ENCODE results near the gene GPR55.
"Not testable (repeated sequence)": the region's sequence is repeated elsewhere in the genome, so short reads cannot be mapped to it uniquely, and the experiment has no call there.

GPR55 gene

DNA sequence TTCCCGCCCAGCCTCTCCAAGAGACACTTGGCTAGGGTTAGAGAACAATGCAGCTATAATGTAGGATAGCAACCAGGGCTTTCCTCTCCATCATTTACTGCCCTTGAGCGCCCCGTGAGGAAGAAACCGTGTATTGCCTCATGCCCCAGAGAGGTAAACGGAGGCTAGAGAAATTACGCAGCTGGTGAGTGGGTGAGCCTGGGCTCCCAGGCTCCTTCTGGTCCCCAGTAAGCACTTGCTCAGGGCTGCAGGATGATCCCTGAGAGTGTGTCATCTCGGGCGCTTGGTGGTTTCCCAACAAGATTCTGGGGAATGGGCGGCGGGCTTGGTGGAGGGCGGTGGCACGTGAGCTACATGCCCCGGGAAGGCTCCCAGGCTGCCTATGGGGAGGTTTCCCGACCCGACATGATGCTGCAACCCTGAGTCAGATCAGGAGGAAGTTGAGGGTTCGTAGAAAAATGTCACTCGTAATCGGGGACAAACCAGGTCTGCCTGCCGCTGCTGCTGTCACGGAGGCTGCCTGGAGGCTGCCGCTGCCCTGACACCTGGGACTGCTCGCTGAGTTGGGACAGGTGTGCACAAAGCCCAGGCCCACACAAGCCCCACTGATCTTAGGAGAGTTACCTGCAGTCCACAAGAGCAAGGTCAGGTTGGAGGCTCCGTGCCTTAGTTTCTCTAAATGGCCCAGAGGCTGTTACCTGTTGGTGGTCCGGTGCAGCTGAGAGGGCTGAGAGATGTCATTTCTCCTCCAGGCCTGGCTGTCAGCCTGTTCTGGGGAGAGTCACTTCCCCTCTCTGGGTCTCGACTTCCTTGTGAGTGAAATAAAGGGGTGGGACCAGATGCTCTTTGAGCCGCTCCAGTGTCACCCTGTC lies at the start of gene GPR55:
TSS of gene GPR55 (minus strand) at position 773 of the 872 bp plus-strand sequence. CDS start 14,280 bp downstream, outside the sequence.
- Mint-ChIP-seq H3K9me3 (no peaks in the 10 kb centered on the region), H3K36me3 (ENCODE audit: low read depth) (no peaks in the 10 kb centered on the region), H3K27me3 (ENCODE audit: low read depth) (peaks cover 42% of the 10 kb centered on the region), H3K4me1 (ENCODE audit: low read depth) (peaks cover 29% of the 10 kb centered on the region), H3K4me3 (peak within 1 kb of the TSS; percentile 67), H3K27ac (peak within 1 kb of the TSS; percentile 71)

DNA sequence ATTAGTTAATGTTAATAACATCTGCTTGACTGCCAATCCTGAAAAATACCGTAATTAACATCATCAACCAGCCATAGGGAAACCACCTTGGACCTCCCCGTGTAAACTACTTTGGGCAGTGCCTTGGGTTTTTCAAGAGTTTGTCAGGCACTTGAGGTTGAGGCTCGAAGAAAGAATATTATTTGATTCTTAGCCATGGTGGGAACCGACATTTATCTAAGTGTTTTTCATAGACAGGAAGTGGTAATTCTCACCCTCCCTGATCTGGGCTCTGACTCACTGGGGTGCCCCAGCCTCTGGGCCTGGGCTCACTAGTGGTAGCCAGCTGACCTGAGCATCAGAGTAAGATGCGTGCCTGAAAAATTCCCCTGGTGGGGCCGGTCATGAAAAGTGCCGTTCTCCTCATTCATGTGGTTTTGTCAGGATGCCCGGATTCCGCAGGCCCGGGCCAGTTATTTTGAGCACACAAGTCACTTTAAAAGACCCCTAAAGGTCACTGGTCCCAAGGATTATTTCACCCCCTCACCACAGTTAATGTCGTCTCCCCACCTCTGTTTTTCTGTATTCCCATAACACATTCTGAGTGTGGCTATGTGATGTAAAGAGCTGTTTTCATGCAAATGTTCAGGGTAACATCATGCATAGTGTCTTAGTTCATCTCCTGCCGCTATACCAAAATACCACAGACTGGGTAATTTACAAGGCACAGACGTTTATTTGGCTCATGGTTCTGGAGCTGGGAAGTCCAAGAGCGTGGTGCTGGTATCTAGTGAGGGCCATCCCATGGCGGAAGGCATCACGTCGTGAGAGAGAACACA lies 49.3 kb upstream of the GPR55 start:
- H3K4me3 Mint-ChIP-seq = no peak overlapping the region
- H3K36me3 Mint-ChIP-seq (ENCODE audit: low read depth) = no peaks in the 10 kb centered on the region
- H3K4me1 Mint-ChIP-seq (ENCODE audit: low read depth) = peaks cover 17% of the 10 kb centered on the region
- H3K27me3 Mint-ChIP-seq (ENCODE audit: low read depth) = peaks cover 54% of the 10 kb centered on the region
- no peaks in the 10 kb centered on the region for H3K9me3 Mint-ChIP-seq
- peak overlapping the region; percentile 37 for H3K27ac Mint-ChIP-seq

DNA sequence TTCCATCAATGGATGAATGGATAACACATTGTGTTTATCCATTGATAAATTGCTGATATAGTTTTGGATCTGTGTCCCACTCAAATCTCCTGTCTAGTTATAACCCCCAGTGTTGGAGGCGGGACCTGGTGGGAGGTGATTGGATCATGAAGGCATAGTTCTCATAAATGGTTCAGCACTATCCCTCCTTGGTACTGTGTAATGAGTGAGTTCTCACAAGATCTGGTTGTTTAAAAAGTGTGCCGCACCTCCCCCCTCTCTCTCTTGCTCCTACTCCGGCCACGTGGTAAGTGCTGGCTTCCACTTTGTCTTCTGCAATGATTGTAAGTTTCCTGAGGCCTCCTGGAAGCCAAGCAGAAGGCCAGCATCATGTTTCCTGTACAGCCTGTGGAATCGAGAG lies 47.0 kb upstream of the GPR55 start:
- peaks cover 17% of the 10 kb centered on the region for H3K4me1 Mint-ChIP-seq (ENCODE audit: low read depth)
- H3K9me3 Mint-ChIP-seq = no peaks in the 10 kb centered on the region
- H3K4me3 Mint-ChIP-seq = no peak overlapping the region
- H3K27me3 Mint-ChIP-seq (ENCODE audit: low read depth) = peaks cover 51% of the 10 kb centered on the region
- H3K27ac Mint-ChIP-seq = no peak overlapping the region
- no peaks in the 10 kb centered on the region for H3K36me3 Mint-ChIP-seq (ENCODE audit: low read depth)

- Mint-ChIP-seq H3K27me3 (ENCODE audit: low read depth) (peaks cover 48% of the 10 kb centered on the region), H3K36me3 (ENCODE audit: low read depth) (no peaks in the 10 kb centered on the region), H3K9me3 (no peaks in the 10 kb centered on the region), H3K4me1 (ENCODE audit: low read depth) (peaks cover 12% of the 10 kb centered on the region), H3K27ac (no peak overlapping the region), H3K4me3 (no peak overlapping the region)
Measured at GRCh38 chr2:230969659-230970015, 44.6 kb upstream of the GPR55 start.

DNA sequence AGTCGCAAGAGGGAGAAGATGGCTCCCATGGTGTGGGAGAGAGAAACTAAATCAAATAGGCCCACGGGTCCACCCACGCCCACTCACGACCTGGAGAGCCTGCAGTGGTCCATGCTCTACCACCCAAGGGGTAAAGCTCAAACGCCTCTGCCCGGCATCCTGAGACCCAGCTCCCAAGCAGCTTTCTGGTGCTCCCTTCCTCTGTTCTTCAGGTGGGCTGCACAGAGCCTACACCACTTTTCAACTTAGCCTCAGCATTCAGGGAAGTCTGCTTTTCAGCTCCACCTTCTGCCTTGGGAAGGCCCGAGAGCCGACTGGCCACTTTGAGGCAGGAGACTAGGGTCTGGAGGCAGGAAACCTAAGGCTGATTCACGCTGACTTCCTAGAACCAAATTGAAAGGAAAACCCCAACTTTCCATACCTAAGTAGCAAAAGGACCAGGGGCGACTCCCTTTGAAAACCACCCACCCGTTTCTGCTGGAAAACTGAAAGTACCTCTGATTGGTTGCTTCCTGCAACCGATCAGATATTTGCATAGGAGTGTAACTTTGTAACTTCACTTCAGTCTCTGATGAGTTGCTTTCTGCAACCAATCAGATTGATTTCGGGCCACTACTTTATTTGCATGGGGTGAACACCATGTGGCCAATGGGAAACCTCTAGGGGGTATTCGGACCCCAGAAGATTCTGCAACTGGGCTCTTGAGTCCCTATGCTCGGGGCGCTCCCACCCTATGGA lies 44.0 kb upstream of the GPR55 start:
- peaks cover 7% of the 10 kb centered on the region for H3K4me1 Mint-ChIP-seq (ENCODE audit: low read depth)
- no peak overlapping the region for H3K27ac Mint-ChIP-seq
- H3K9me3 Mint-ChIP-seq = no peaks in the 10 kb centered on the region
- H3K27me3 Mint-ChIP-seq (ENCODE audit: low read depth) = peaks cover 44% of the 10 kb centered on the region
- no peaks in the 10 kb centered on the region for H3K36me3 Mint-ChIP-seq (ENCODE audit: low read depth)
- no peak overlapping the region for H3K4me3 Mint-ChIP-seq

- not testable (repeated sequence) for H3K4me1 Mint-ChIP-seq (ENCODE audit: low read depth); H3K27ac Mint-ChIP-seq; H3K36me3 Mint-ChIP-seq (ENCODE audit: low read depth); H3K4me3 Mint-ChIP-seq; H3K9me3 Mint-ChIP-seq
- H3K27me3 Mint-ChIP-seq (ENCODE audit: low read depth) = peaks cover 41% of the 10 kb centered on the region
Measured at GRCh38 chr2:230968314-230968713, 43.3 kb upstream of the GPR55 start.

DNA sequence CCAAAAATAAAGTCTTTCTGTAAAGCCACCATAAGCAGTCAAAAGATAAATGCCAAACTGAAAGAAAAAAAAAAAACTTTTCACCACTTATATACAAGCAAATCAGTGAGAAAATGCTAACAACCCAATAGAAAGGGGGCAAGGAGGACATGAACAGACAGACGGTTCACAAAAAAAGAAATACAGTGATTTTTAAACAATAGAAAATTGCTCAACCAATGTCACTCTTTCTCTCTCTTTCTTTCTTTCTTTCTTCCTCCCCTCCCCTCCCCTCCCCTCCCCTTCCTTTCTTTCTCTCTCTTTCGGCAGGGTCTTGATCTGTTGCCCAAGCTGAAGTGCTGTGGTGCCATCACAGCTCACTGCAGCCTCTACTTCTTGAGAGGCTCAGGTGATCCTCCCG lies 42.1 kb upstream of the GPR55 start:
- no peaks in the 10 kb centered on the region for H3K9me3 Mint-ChIP-seq
- peaks cover 3% of the 10 kb centered on the region for H3K4me1 Mint-ChIP-seq (ENCODE audit: low read depth)
- no peak overlapping the region for H3K27ac Mint-ChIP-seq
- H3K36me3 Mint-ChIP-seq (ENCODE audit: low read depth) = no peaks in the 10 kb centered on the region
- H3K4me3 Mint-ChIP-seq = no peak overlapping the region
- peaks cover 49% of the 10 kb centered on the region for H3K27me3 Mint-ChIP-seq (ENCODE audit: low read depth)

- H3K27me3 Mint-ChIP-seq (ENCODE audit: low read depth) = peaks cover 67% of the 10 kb centered on the region
- H3K27ac Mint-ChIP-seq = no peak overlapping the region
- H3K36me3 Mint-ChIP-seq (ENCODE audit: low read depth) = no peaks in the 10 kb centered on the region
- H3K4me1 Mint-ChIP-seq (ENCODE audit: low read depth) = no peaks in the 10 kb centered on the region
- H3K4me3 Mint-ChIP-seq = no peak overlapping the region
- no peaks in the 10 kb centered on the region for H3K9me3 Mint-ChIP-seq
Measured at GRCh38 chr2:230964136-230964730, 39.2 kb upstream of the GPR55 start.

- Mint-ChIP-seq H3K36me3 (ENCODE audit: low read depth) (peaks cover 2% of the 10 kb centered on the region), H3K27ac (no peak overlapping the region), H3K4me1 (ENCODE audit: low read depth) (peaks cover 14% of the 10 kb centered on the region), H3K4me3 (no peak overlapping the region), H3K9me3 (no peaks in the 10 kb centered on the region), H3K27me3 (ENCODE audit: low read depth) (peaks cover 81% of the 10 kb centered on the region)
Measured at GRCh38 chr2:230961091-230961491, 36.0 kb upstream of the GPR55 start.

GRCh38 chr2:230960026-230960425 lies 35.0 kb upstream of the GPR55 start:
- no peak overlapping the region for H3K4me3 Mint-ChIP-seq
- no peaks in the 10 kb centered on the region for H3K9me3 Mint-ChIP-seq
- H3K36me3 Mint-ChIP-seq (ENCODE audit: low read depth) = peaks cover 2% of the 10 kb centered on the region
- peaks cover 78% of the 10 kb centered on the region for H3K27me3 Mint-ChIP-seq (ENCODE audit: low read depth)
- H3K4me1 Mint-ChIP-seq (ENCODE audit: low read depth) = peaks cover 14% of the 10 kb centered on the region
- no peak overlapping the region for H3K27ac Mint-ChIP-seq

GRCh38 chr2:230958820-230959756 lies 34.0 kb upstream of the GPR55 start:
- H3K27ac Mint-ChIP-seq = no peak overlapping the region
- H3K4me1 Mint-ChIP-seq (ENCODE audit: low read depth) = peaks cover 14% of the 10 kb centered on the region
- peaks cover 2% of the 10 kb centered on the region for H3K36me3 Mint-ChIP-seq (ENCODE audit: low read depth)
- H3K27me3 Mint-ChIP-seq (ENCODE audit: low read depth) = peaks cover 87% of the 10 kb centered on the region
- H3K9me3 Mint-ChIP-seq = no peaks in the 10 kb centered on the region
- H3K4me3 Mint-ChIP-seq = no peak overlapping the region

DNA sequence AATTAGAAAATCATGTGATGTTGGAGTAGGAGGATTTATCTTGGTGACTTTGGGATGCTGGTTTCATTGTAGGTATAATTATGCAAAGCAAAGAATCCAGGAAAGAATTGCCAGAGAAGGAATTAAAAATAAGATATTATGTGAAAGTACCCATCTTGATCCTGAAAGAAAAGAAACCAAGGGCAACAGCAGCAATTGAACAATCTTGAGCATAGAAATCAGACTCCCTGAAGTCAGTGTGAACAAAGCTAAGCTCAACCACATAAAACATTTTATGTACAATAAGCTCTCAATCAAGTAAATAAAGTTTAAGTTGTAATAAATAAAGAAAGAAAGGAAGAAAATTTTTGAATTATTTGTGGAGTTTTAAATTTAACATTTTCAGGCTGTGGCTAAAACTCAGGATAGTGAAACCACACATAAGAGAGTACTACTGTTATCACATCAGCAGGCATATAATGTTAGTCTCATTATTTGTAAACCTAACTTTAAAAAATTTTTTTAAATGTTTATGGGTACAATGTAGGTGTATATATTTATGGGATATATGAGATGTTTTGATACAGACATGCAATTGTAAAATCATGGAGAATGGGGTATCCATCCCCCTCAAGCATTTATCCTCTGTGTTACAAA lies 32.8 kb upstream of the GPR55 start:
- H3K9me3 Mint-ChIP-seq = no peaks in the 10 kb centered on the region
- H3K27me3 Mint-ChIP-seq (ENCODE audit: low read depth) = peaks cover 87% of the 10 kb centered on the region
- H3K4me1 Mint-ChIP-seq (ENCODE audit: low read depth) = peaks cover 14% of the 10 kb centered on the region
- H3K36me3 Mint-ChIP-seq (ENCODE audit: low read depth) = peaks cover 2% of the 10 kb centered on the region
- H3K4me3 Mint-ChIP-seq = peak overlapping the region; percentile 69
- no peak overlapping the region for H3K27ac Mint-ChIP-seq

Data from T-helper 1 cell treated with Interleukin-12 subunit alpha and Interleukin-12 subunit beta and Interleukin-4 antibody, amounts not matched to agents 30 μg/mL and 1 μg/mL, for 36 hours (primary cell).